H1 (cell line): ENCODE measurements around the gene PDHB. TPM values are rescaled to one million over a fixed set of nuclear protein-coding genes. Genes with fewer than 3 reads are reported as not detected.

ENCODE experiments used
- CTCF ChIA-PET: fragments of 300-600 bp; sonication (Branson Sonifier 250); formaldehyde crosslinking; loops from one replicate; lab custom pipeline; 2021; ENCODE audit not compliant: partially characterized antibody; lab: Charles Lee
- POLR2A ChIA-PET: fragments of 300-600 bp; sonication (Branson Sonifier 250); formaldehyde crosslinking; loops from one replicate; lab custom pipeline; 2021; ENCODE audit warnings: inconsistent platforms; ENCODE audit not compliant: partially characterized antibody; lab: Charles Lee
- DNase-seq, 2 experiments: peaks; one replicate each; pipeline versions ENCODE4 v3.0.0 to v3.0.0-alpha.2; 2010 to 2022; ENCODE audit warnings: low spot score in 2 of 2, low read depth in 1 of 2, mixed read lengths in 1 of 2
- FAIRE-seq: peaks from 2 replicates; lab custom pipeline; 2011; peaks lifted over from hg19 to GRCh38; lab: Jason Lieb, UNC
- H2AFZ ChIP-seq: 2 replicates; pipeline ENCODE4 v1.8.1; 2012; ENCODE audit warnings: low read length, inconsistent platforms
- H2AK5ac ChIP-seq: 2 replicates; pipeline ENCODE4 v1.6.1; 2013; ENCODE audit warnings: low read depth, low read length
- H2BK120ac ChIP-seq: replicated peaks from 2 replicates; pipeline ENCODE3; 2013; ENCODE audit warnings: low read depth, low read length, inconsistent platforms
- H2BK12ac ChIP-seq: 2 replicates; pipeline ENCODE4 v1.6.1; 2013; ENCODE audit warnings: low read depth, low read length
- H2BK15ac ChIP-seq: 2 replicates; pipeline ENCODE4 v1.6.1; 2013; ENCODE audit warnings: low read length
- H2BK20ac ChIP-seq: 2 replicates; pipeline ENCODE4 v1.6.1; 2013; ENCODE audit warnings: low read length
- H2BK5ac ChIP-seq: 2 replicates; pipeline ENCODE4 v1.6.1; 2013; ENCODE audit warnings: low read depth, low read length
- H3K14ac ChIP-seq: 2 replicates; pipeline ENCODE4 v1.6.1; 2013; ENCODE audit warnings: inconsistent platforms; ENCODE audit not compliant: insufficient read length
- H3K18ac ChIP-seq: 2 replicates; pipeline ENCODE4 v1.6.1; 2013; ENCODE audit warnings: low read length; ENCODE audit errors: extremely low read depth
- H3K23ac ChIP-seq: 2 replicates; pipeline ENCODE4 v1.6.1; 2013; ENCODE audit warnings: inconsistent platforms; ENCODE audit not compliant: insufficient read length
- H3K23me2 ChIP-seq: 2 replicates; pipeline ENCODE4 v1.6.1; 2013; ENCODE audit warnings: low read depth, low read length
- H3K27ac ChIP-seq: 2 replicates; pipeline ENCODE4 v1.6.1; 2011; ENCODE audit warnings: low read depth, low read length, inconsistent platforms
- H3K27me3 ChIP-seq, 4 experiments: replicated peaks in 1 of 4; 1 replicate in 1 of 4; 2 replicates in 3 of 4; pipeline versions ENCODE4 v1.6.1 to v1.8.1; 2011 to 2013; ENCODE audit warnings: low read length in 3 of 4, mild to moderate bottlenecking in 3 of 4, inconsistent platforms in 2 of 4, mixed read lengths in 2 of 4, moderate library complexity in 1 of 4; ENCODE audit not compliant: control insufficient read depth in 3 of 4, insufficient read depth in 3 of 4; ENCODE audit errors: extremely low read depth in 1 of 4
- H3K36me3 ChIP-seq, 4 experiments: 2 replicates each; pipeline versions ENCODE4 v1.6.1 to v1.8.1; 2011 to 2013; ENCODE audit warnings: mild to moderate bottlenecking in 4 of 4, low read length in 3 of 4, moderate library complexity in 2 of 4, control low read depth in 1 of 4, inconsistent platforms in 1 of 4; ENCODE audit not compliant: insufficient read depth in 4 of 4, control insufficient read depth in 2 of 4
- H3K4ac ChIP-seq: replicated peaks from 2 replicates; pipeline ENCODE3; 2013; ENCODE audit warnings: low read length, low read depth, mixed read lengths, inconsistent platforms; ENCODE audit not compliant: insufficient read length
- H3K4me1 ChIP-seq, 4 experiments: replicated peaks in 1 of 4; 1 replicate in 1 of 4; 2 replicates in 3 of 4; pipeline versions ENCODE4 v1.6.1 to v1.8.1; 2011 to 2013; ENCODE audit warnings: low read length in 3 of 4, inconsistent platforms in 2 of 4, mixed read lengths in 1 of 4; ENCODE audit not compliant: insufficient read depth in 4 of 4, control insufficient read depth in 3 of 4
- H3K4me2 ChIP-seq, 2 experiments: 2 replicates each; pipeline versions ENCODE4 v1.6.1 to v1.8.1; 2011 to 2013; ENCODE audit warnings: low read depth in 2 of 2, low read length in 2 of 2, control low read depth in 1 of 2, inconsistent platforms in 1 of 2, mild to moderate bottlenecking in 1 of 2; ENCODE audit not compliant: insufficient read depth in 1 of 2
- H3K4me3 ChIP-seq, 4 experiments: fragments of 200-600, 300-600 bp in 1 of 4; sonication (generic), shearing (Covaris generic), sonication (Bioruptor Twin) in 1 of 4; 2 replicates each; pipeline versions ENCODE4 v1.5.1 to v1.8.1; 2011 to 2016; ENCODE audit warnings: low read length in 4 of 4, low read depth in 3 of 4, control low read depth in 2 of 4, inconsistent platforms in 2 of 4, mild to moderate bottlenecking in 2 of 4, mixed read lengths in 1 of 4, moderate library complexity in 1 of 4; ENCODE audit not compliant: insufficient read depth in 2 of 4; ENCODE audit errors: extremely low read depth in 1 of 4
- H3K56ac ChIP-seq: replicated peaks from 2 replicates; pipeline ENCODE3; 2013; ENCODE audit warnings: low read depth, mild to moderate bottlenecking, mixed read lengths, low read length, inconsistent platforms; ENCODE audit not compliant: insufficient read length
- H3K79me1 ChIP-seq: 2 replicates; pipeline ENCODE4 v1.6.1; 2013; ENCODE audit warnings: low read depth, low read length, control low read depth
- H3K79me2 ChIP-seq, 2 experiments: 2 replicates each; pipeline versions ENCODE4 v1.6.1 to v1.8.1; 2012 to 2013; ENCODE audit warnings: low read length in 2 of 2, mild to moderate bottlenecking in 2 of 2, inconsistent platforms in 1 of 2; ENCODE audit not compliant: insufficient read depth in 2 of 2, control insufficient read depth in 1 of 2
- H3K9ac ChIP-seq, 4 experiments: replicated peaks in 1 of 4; 1 replicate in 1 of 4; 2 replicates in 3 of 4; pipeline versions ENCODE4 v1.6.1 to v1.8.1; 2011 to 2013; ENCODE audit warnings: low read depth in 3 of 4, low read length in 3 of 4, control low read depth in 2 of 4, mild to moderate bottlenecking in 2 of 4, moderate library complexity in 2 of 4, inconsistent platforms in 1 of 4; ENCODE audit errors: extremely low read depth in 1 of 4
- H3K9me3 ChIP-seq, 2 experiments: 2 replicates each; pipeline versions ENCODE4 v1.6.1 to v1.8.1; 2012 to 2013; ENCODE audit warnings: mild to moderate bottlenecking in 2 of 2, moderate library complexity in 2 of 2, control low read depth in 1 of 2, inconsistent platforms in 1 of 2, low read depth in 1 of 2, low read length in 1 of 2, mixed read lengths in 1 of 2; ENCODE audit not compliant: insufficient read depth in 2 of 2
- H4K20me1 ChIP-seq, 2 experiments: replicated peaks in 1 of 2; 2 replicates each; pipeline versions ENCODE3 to v1.8.1; 2011 to 2013; ENCODE audit warnings: inconsistent platforms in 2 of 2, low read length in 2 of 2, mild to moderate bottlenecking in 1 of 2; ENCODE audit not compliant: insufficient read depth in 2 of 2, control insufficient read depth in 1 of 2
- H4K5ac ChIP-seq: 2 replicates; pipeline ENCODE4 v1.6.1; 2013; ENCODE audit warnings: low read length, low read depth, mixed read lengths, inconsistent platforms; ENCODE audit not compliant: insufficient read length
- H4K8ac ChIP-seq: 2 replicates; pipeline ENCODE4 v1.8.0; 2013; ENCODE audit warnings: mild to moderate bottlenecking, moderate library complexity, low read length, inconsistent platforms; ENCODE audit not compliant: insufficient read depth; ENCODE audit errors: extremely low read depth
- H4K91ac ChIP-seq: replicated peaks from 2 replicates; pipeline ENCODE3; 2013; ENCODE audit warnings: low read length, mixed read lengths, inconsistent platforms; ENCODE audit not compliant: insufficient read length
- SIN3A ChIP-seq, 2 experiments: IDR thresholded peaks in 1 of 2; conservative IDR thresholded peaks in 1 of 2; 2 replicates each; pipeline ENCODE4 v1.6.1; 2011 to 2012; ENCODE audit warnings: low read length in 2 of 2, improper control_type of control experiment in 1 of 2, low read depth in 1 of 2, mild to moderate bottlenecking in 1 of 2
- TAF1 ChIP-seq: IDR thresholded peaks from 2 replicates; pipeline ENCODE4 v1.6.1; 2011; ENCODE audit warnings: mild to moderate bottlenecking, low read depth, low read length
- TEAD4 ChIP-seq: IDR thresholded peaks from 2 replicates; pipeline ENCODE4 v1.6.1; 2012; ENCODE audit warnings: low read depth, low read length, inconsistent platforms, mixed read lengths
- polyA plus RNA-seq, 7 experiments: library from polyadenylated mRNA; depleted of rRNA in 3 of 7; stranded (reverse) in 5 of 7; unstranded in 2 of 7; fragments of >200 nt in 5 of 7; fragments of 200-250 nt in 2 of 7; gene quantifications; 1 replicate in 5 of 7; 2 replicates in 1 of 7; 4 replicates in 1 of 7; pipeline versions ENCODE4 v1.2.1 to v1.2.3, GENCODE V29; 2011 to 2013; ENCODE audit warnings: missing spikeins in 2 of 7, mixed read lengths in 2 of 7
- total RNA-seq: library from RNA; stranded (reverse); fragmentation: NEBNext Ultra II Directional; extraction: Animal tissue kit (Norgen Biotek cat#: 25700); gene quantifications from 2 replicates; pipeline ENCODE4 v1.2.1, GENCODE V29; 2021

PDHB gene
- total and polyA plus RNA-seq, 2 of the 8 experiments (the other 6 are each of a cell fraction or from before 2014, with no cell fraction given), result 90.4 to 140 TPM

DNA sequence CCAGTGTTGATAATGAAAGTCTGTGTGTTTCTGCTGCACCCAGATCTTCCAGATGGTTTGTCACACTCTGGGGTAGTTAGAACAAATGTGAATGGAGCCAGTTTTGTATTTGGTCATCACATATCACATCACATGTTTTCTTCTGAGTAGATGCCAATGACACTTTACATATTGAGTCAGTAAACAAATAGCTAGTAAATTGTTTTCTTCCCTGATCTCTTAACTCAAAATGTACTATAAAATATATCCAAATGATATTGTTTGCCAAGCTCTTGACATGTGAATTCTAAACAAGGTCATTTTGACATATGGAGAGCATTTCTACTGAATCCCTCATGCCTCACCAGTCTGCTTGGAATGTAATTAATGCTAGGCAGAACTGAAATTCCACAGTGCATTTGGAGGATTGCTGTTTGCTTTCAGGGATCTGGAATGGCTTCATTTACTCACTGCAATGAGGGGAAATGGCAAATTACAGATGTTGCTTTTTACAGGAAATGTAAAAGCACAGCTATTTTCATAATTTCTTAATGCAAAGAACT, 45.0 kb downstream of the PDHB start:
- H3K56ac ChIP-seq, result no peak overlapping the region
- H4K20me1 ChIP-seq, result no peaks in the 10 kb centered on the region
- no peaks in the 10 kb centered on the region for H3K27me3 ChIP-seq
- FAIRE-seq, result no peak
- H3K79me1 ChIP-seq, result no peaks in the 10 kb centered on the region
- POLR2A ChIA-PET, result interaction anchor here (0.7 kb wide), 1 partner anchor 86 kb away, joined by 3 read pairs; no protein-coding TSS in a partner anchor
- H2BK120ac ChIP-seq, result no peak overlapping the region
- no peak overlapping the region for H4K5ac ChIP-seq
- no peak for DNase-seq
- H3K27ac ChIP-seq, result no peak overlapping the region
- H4K8ac ChIP-seq, result no peak overlapping the region
- H2BK12ac ChIP-seq, result no peak overlapping the region
- H3K79me2 ChIP-seq, result no peaks in the 10 kb centered on the region
- no peak overlapping the region for H3K14ac ChIP-seq
- H4K91ac ChIP-seq, result no peak overlapping the region
- H2BK5ac ChIP-seq, result no peak overlapping the region
- no peak overlapping the region for H2BK15ac ChIP-seq
- H3K23ac ChIP-seq, result no peak overlapping the region
- H3K9me3 ChIP-seq, result no peaks in the 10 kb centered on the region
- H3K23me2 ChIP-seq, result no peaks in the 10 kb centered on the region
- H3K9ac ChIP-seq, result no peak overlapping the region
- H3K4me3 ChIP-seq, result no peak overlapping the region
- H3K4ac ChIP-seq, result no peak overlapping the region
- no peak overlapping the region for H3K4me2 ChIP-seq
- H2AK5ac ChIP-seq, result no peak overlapping the region
- peak; percentile 52; the same call in 1 of the 2 replicates for TF ChIP-seq TEAD4
- TF ChIP-seq TAF1, result no peak
- TF ChIP-seq SIN3A (conservative IDR thresholded peaks at IDR 0.05 in 1 of 2, IDR thresholded peaks at IDR 0.05 in 1 of 2; ENCODE audit: low read depth in 1 of 2, low read length in 2 of 2), result no peak
- CTCF ChIA-PET, result interaction anchor here (0.6 to 1.9 kb wide), 7 partner anchors 11 to 81 kb away, joined by 3 to 5 read pairs (median 3); no protein-coding TSS in a partner anchor
- no peaks in the 10 kb centered on the region for H3K4me1 ChIP-seq
- no peak overlapping the region for H3K18ac ChIP-seq
- no peaks in the 10 kb centered on the region for H3K36me3 ChIP-seq
- H2BK20ac ChIP-seq, result no peak overlapping the region
- H2AFZ ChIP-seq, result no peak overlapping the region
